Gastrocnemius medialis (tissue), 4 donors: ENCODE measurements around the gene FASLG. TPM values are rescaled to one million over a fixed set of nuclear protein-coding genes. Genes with fewer than 3 reads are reported as not detected.

Source experiments
- ATAC-seq, 2 donors: fragments of 150-250 bp; one replicate each; pipeline ENCODE4 v1.9.1; 2016
- DNase-seq, 2 donors: peaks; one replicate each; pipeline ENCODE4 v3.0.0-alpha.2; 2019
- H3K27ac ChIP-seq, 4 donors: fragments of 200-600 bp; sonication (generic); 1 replicate in 1 of 4; 2 replicates in 3 of 4; pipeline ENCODE4 v1.5.1; 2016 to 2018; ENCODE audit warnings: mild to moderate bottlenecking in 2 of 4, moderate library complexity in 1 of 4
- H3K27me3 ChIP-seq, 3 donors: fragments of 200-600 bp; sonication (generic) in 2 of 3; 1 replicate in 1 of 3; 2 replicates in 2 of 3; pipeline versions ENCODE4 v1.5.1 to v1.6.0; 2016 to 2019; ENCODE audit warnings: mild to moderate bottlenecking in 1 of 3, moderate library complexity in 1 of 3
- H3K36me3 ChIP-seq, 2 donors: fragments of 200-600 bp; sonication (generic) in 1 of 2; one replicate each; pipeline ENCODE4 v1.5.1; 2017 to 2018
- H3K4me1 ChIP-seq, 2 donors: fragments of 200-600 bp; sonication (generic) in 1 of 2; one replicate each; pipeline ENCODE4 v1.5.1; 2016 to 2017; ENCODE audit warnings: mild to moderate bottlenecking in 2 of 2
- H3K4me3 ChIP-seq, 4 donors: fragments of 200-600 bp; sonication (generic) in 3 of 4; 1 replicate in 1 of 4; 2 replicates in 3 of 4; pipeline ENCODE4 v1.5.1; 2016 to 2019; ENCODE audit warnings: mild to moderate bottlenecking in 2 of 4
- H3K9me3 ChIP-seq, 3 donors: fragments of 200-600 bp; sonication (generic) in 2 of 3; 1 replicate in 1 of 3; 2 replicates in 2 of 3; pipeline ENCODE4 v1.5.1; 2016 to 2019
- POLR2A ChIP-seq, 2 donors: fragments of 450-650 bp; IDR thresholded peaks; one replicate each; pipeline ENCODE4 v1.6.1; 2017; ENCODE audit warnings: antibody characterized with exemption in 2 of 2, mild to moderate bottlenecking in 2 of 2, moderate library complexity in 2 of 2
- in situ Hi-C, 4 donors: fragments of 200-750 bp; cut with MboI; loops; one replicate each; pipeline versions ENCODE4 v1.15.0 to v1.8.0; 2017; ENCODE audit warnings: low sequenced_read_pairs in 4 of 4
- intact Hi-C: fragments of 100-400 bp; cut with DNase I; formaldehyde crosslinking; loops from one replicate; pipeline ENCODE4 v1.15.1; 2023; ENCODE audit warnings: low total_unique reads
- total RNA-seq, 4 donors: library from RNA; depleted of rRNA; stranded (reverse); fragments of >200 nt; gene quantifications; one replicate each; pipeline versions ENCODE4 v1.1.0 to v1.2.3, GENCODE V29; 2016
- TF ChIP-seq, protein P1 (sequence below), 5 experiments: fragments of 450-650 bp in 3 of 5; fragments of 200-600 bp in 2 of 5; sonication (generic) in 2 of 5; IDR thresholded peaks in 4 of 5; conservative IDR thresholded peaks in 1 of 5; 1 replicate in 4 of 5; 2 replicates in 1 of 5; pipeline ENCODE4 v1.5.1; 2016 to 2019; ENCODE audit warnings: antibody characterized with exemption in 5 of 5, mild to moderate bottlenecking in 3 of 5, moderate library complexity in 3 of 5

The FASLG gene
- total RNA-seq, 4 donors from 2014 or later = not detected

DNA sequence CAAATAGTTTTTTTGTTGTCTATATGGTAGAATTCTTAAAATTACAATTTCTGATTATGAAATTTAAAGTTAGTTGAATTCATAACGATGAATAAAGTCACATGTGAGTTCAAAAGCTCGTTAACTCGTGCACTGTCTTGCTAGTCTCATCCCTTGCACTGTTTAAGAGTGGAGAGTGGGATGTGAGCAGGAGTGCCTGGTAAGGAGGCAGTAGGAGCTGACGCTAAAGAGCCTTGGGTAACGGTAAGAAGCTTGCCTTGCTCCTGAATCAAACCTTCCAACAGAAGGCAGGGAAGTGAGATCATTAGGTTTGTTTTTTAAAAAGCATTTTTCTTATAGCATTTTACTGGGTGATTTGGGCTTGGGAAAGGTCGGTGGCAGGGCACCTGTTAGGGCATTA, 2.3 kb upstream of the FASLG start:
- ATAC-seq (no peak), DNase-seq (no peak)
- in situ Hi-C loops = no loop called here
- Histone ChIP-seq H3K4me3 (no peak overlapping the region), H3K9me3 (no peaks in the 10 kb centered on the region), H3K36me3 (no peaks in the 10 kb centered on the region), H3K27me3 (no peaks in the 10 kb centered on the region), H3K27ac (no peak overlapping the region), H3K4me1 (no peaks in the 10 kb centered on the region)
- intact Hi-C loops = no loop called here
- TF ChIP-seq, protein P1, sequence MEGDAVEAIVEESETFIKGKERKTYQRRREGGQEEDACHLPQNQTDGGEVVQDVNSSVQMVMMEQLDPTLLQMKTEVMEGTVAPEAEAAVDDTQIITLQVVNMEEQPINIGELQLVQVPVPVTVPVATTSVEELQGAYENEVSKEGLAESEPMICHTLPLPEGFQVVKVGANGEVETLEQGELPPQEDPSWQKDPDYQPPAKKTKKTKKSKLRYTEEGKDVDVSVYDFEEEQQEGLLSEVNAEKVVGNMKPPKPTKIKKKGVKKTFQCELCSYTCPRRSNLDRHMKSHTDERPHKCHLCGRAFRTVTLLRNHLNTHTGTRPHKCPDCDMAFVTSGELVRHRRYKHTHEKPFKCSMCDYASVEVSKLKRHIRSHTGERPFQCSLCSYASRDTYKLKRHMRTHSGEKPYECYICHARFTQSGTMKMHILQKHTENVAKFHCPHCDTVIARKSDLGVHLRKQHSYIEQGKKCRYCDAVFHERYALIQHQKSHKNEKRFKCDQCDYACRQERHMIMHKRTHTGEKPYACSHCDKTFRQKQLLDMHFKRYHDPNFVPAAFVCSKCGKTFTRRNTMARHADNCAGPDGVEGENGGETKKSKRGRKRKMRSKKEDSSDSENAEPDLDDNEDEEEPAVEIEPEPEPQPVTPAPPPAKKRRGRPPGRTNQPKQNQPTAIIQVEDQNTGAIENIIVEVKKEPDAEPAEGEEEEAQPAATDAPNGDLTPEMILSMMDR (IDR thresholded peaks at IDR 0.05 in 4 of 5, conservative IDR thresholded peaks at IDR 0.05 in 1 of 5) = no peak
- no peak for TF ChIP-seq POLR2A (IDR thresholded peaks at IDR 0.05)

DNA sequence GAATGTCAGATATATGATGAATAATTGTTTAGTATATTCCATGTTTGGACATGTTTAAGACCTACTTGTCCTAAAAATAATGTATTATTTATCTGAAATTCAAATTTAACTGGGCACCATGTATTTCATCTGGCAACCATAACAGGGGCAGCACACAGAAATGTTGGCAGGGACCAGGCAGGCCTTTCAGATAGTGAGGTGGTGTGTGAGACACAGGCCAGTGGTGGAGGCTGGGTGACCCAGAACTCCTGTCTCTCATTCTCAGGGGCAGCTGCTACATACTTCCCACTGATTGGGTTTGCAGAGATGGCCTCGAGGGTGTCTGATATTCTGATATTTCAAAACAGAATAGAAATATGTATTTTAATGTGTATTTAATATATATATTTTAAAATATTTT, 1.3 kb upstream of the FASLG start:
- H3K4me1 ChIP-seq = no peaks in the 10 kb centered on the region
- no peaks in the 10 kb centered on the region for H3K36me3 ChIP-seq
- H3K27ac ChIP-seq = no peak overlapping the region
- in situ Hi-C loops (no loop called here), intact Hi-C loops (no loop called here)
- ATAC-seq (no peak), DNase-seq (no peak)
- no peak overlapping the region for H3K4me3 ChIP-seq
- H3K9me3 ChIP-seq = no peaks in the 10 kb centered on the region
- H3K27me3 ChIP-seq = no peaks in the 10 kb centered on the region
- TF ChIP-seq, protein P1 (IDR thresholded peaks at IDR 0.05 in 4 of 5, conservative IDR thresholded peaks at IDR 0.05 in 1 of 5) = no peak
- TF ChIP-seq POLR2A (IDR thresholded peaks at IDR 0.05) = no peak

DNA sequence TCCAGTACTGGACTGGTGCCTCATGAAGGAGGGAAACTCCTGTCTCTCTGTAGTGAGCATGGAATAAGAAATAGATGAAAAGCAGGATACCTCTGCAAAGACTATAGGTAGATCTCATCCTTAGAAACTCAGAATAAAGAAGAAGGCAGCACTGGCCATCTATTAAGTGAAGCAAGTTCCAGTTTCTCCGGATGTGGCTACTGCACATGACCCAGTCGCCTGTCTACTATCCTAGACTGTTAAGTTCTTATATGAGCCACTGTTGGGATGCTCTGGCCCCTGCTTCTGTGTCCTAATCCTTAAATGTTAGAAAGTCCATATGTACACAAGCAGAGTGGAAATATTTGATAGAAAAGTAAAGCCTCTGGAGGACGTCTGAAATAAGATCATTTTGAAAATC, 2.2 kb downstream of the FASLG start:
- Histone ChIP-seq H3K36me3 (no peaks in the 10 kb centered on the region), H3K4me1 (no peaks in the 10 kb centered on the region), H3K4me3 (no peak overlapping the region), H3K27me3 (no peaks in the 10 kb centered on the region), H3K27ac (no peak overlapping the region), H3K9me3 (no peaks in the 10 kb centered on the region)
- no peak for DNase-seq
- intact Hi-C loops (no loop called here), in situ Hi-C loops (no loop called here)
- no peak for ATAC-seq
- no peak for TF ChIP-seq POLR2A (IDR thresholded peaks at IDR 0.05)
- TF ChIP-seq, protein P1 (IDR thresholded peaks at IDR 0.05 in 4 of 5, conservative IDR thresholded peaks at IDR 0.05 in 1 of 5) = no peak

DNA sequence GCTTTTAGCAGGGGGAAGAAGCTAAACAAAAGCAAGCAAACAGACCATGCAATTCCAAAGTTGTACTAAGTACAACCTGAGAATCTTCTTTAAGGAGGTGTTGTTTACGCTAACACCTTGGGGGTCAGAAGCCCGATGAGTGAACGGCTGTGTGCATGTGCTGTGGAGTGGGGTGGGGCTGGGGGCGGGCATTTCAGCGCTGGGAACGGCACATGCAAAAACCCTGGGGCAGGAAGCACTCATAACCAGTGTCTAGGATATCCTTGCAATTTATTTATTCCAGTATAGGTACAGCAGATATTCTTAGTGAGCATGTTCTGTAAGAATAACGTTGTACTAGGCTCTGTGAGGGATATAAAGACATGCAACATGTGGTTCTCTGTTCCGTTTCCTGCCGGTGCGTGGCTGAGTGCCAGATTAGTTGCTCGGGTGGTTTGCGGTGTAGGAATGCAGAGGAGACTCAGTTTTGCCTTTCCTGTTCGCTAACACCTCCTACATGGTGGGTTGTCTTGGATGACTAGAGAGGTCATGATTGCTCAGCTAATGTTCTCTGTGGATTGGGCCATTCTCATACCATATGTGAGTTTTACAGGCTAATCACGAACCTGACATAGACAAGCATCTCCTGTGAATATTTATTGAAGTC, 3.7 kb downstream of the FASLG start:
- Histone ChIP-seq H3K36me3 (no peaks in the 10 kb centered on the region), H3K27ac (no peak overlapping the region), H3K4me1 (no peaks in the 10 kb centered on the region), H3K9me3 (no peaks in the 10 kb centered on the region), H3K4me3 (no peak overlapping the region), H3K27me3 (no peaks in the 10 kb centered on the region)
- in situ Hi-C loops (no loop called here), intact Hi-C loops (no loop called here)
- peak in 1 of 2 donors; percentile 39 for DNase-seq
- ATAC-seq = no peak
- no peak for TF ChIP-seq POLR2A (IDR thresholded peaks at IDR 0.05)
- TF ChIP-seq, protein P1 (IDR thresholded peaks at IDR 0.05 in 4 of 5, conservative IDR thresholded peaks at IDR 0.05 in 1 of 5) = no peak

DNA sequence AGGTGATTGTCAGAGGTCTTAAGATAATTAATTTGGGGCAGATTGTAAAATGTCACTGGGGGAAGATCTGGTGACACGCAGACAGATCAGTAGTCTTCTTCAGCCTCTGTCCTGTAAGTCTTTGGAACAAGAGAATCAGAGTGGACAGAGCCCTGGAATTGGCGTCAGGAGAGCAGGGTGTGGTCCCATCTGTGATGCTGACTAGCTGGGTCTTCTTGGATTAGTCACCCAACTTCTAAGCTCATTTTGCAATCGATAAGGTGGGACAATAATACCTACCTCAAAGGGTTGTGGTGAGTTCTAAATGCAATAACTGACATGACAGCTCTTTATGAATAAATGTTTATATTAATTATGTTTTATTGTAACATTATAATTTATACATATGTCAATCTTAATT, 4.8 kb downstream of the FASLG start:
- intact Hi-C loops = no loop called here
- no peaks in the 10 kb centered on the region for H3K36me3 ChIP-seq
- TF ChIP-seq POLR2A (IDR thresholded peaks at IDR 0.05) = no peak
- TF ChIP-seq, protein P1 (IDR thresholded peaks at IDR 0.05 in 4 of 5, conservative IDR thresholded peaks at IDR 0.05 in 1 of 5) = no peak
- no peak overlapping the region for H3K27ac ChIP-seq
- no peaks in the 10 kb centered on the region for H3K27me3 ChIP-seq
- H3K9me3 ChIP-seq = no peaks in the 10 kb centered on the region
- ATAC-seq (no peak), DNase-seq (no peak)
- no peaks in the 10 kb centered on the region for H3K4me1 ChIP-seq
- H3K4me3 ChIP-seq = no peak overlapping the region
- in situ Hi-C loops = no loop called here
